Endodermal cell (in vitro differentiated cells): Measurements from ENCODE around the gene DPP6. TPM values are rescaled to one million over a fixed set of nuclear protein-coding genes. Genes with fewer than 3 reads are reported as not detected.

ENCODE experiments used
- DNase-seq: peaks from one replicate; pipeline ENCODE4 v3.0.0-alpha.2; 2017
- H3K27ac ChIP-seq: 2 replicates; pipeline ENCODE4 v1.5.1; 2013; ENCODE audit warnings: mild to moderate bottlenecking, low read depth, low read length, moderate library complexity
- H3K27me3 ChIP-seq: 2 replicates; pipeline ENCODE4 v1.6.1; 2013; ENCODE audit warnings: mild to moderate bottlenecking, low read length, moderate library complexity; ENCODE audit not compliant: insufficient read depth, control insufficient read depth, poor library complexity, severe bottlenecking
- H3K36me3 ChIP-seq: 2 replicates; pipeline ENCODE4 v1.7.0; 2013; ENCODE audit warnings: mild to moderate bottlenecking, low read length, moderate library complexity; ENCODE audit not compliant: control insufficient read depth, insufficient read depth
- H3K4me1 ChIP-seq: one replicate; pipeline ENCODE4 v1.7.0; 2013; ENCODE audit warnings: low read length; ENCODE audit not compliant: control insufficient read depth, insufficient read depth
- H3K4me3 ChIP-seq: 2 replicates; pipeline ENCODE4 v1.5.1; 2013; ENCODE audit warnings: mild to moderate bottlenecking, low read length, moderate library complexity
- H3K9ac ChIP-seq: 2 replicates; pipeline ENCODE4 v1.6.1; 2013; ENCODE audit warnings: mild to moderate bottlenecking, low read length, moderate library complexity; ENCODE audit not compliant: poor library complexity, severe bottlenecking; ENCODE audit errors: extremely low read depth
- H3K9me3 ChIP-seq: 2 replicates; pipeline ENCODE4 v1.6.1; 2013; ENCODE audit warnings: mild to moderate bottlenecking, low read length, moderate library complexity; ENCODE audit not compliant: control insufficient read depth
- H3K27ac Mint-ChIP-seq: 2 replicates; pipeline ENCODE4 v1.8.0; 2020; ENCODE audit warnings: mixed read lengths
- H3K27me3 Mint-ChIP-seq: 2 replicates; pipeline ENCODE4 v1.8.0; 2021; ENCODE audit warnings: mild to moderate bottlenecking, mixed read lengths; ENCODE audit not compliant: insufficient read depth
- H3K36me3 Mint-ChIP-seq: 2 replicates; pipeline ENCODE4 v1.8.0; 2020; ENCODE audit warnings: low read depth, mixed read lengths
- H3K4me1 Mint-ChIP-seq: 2 replicates; pipeline ENCODE4 v1.8.0; 2020; ENCODE audit warnings: mixed read lengths
- H3K4me3 Mint-ChIP-seq: 2 replicates; pipeline ENCODE4 v1.8.0; 2020; ENCODE audit warnings: mild to moderate bottlenecking, moderate library complexity, mixed read lengths
- H3K9me3 Mint-ChIP-seq: 2 replicates; pipeline ENCODE4 v1.8.0; 2020; ENCODE audit warnings: mild to moderate bottlenecking, mixed read lengths
- CTCF ChIP-seq: fragments of 200-600 bp; sonication (generic); conservative IDR thresholded peaks from 2 replicates; pipeline ENCODE4 v1.5.0; 2021; ENCODE audit warnings: antibody characterized with exemption, mild to moderate bottlenecking
- WGBS, 2 experiments: methylation state at CpG; one replicate each; pipeline versions ENCODE4 v1.1.5 to v1.1.7; 2013; ENCODE audit warnings: missing lambda C conversion rate in 2 of 2, mixed read lengths in 1 of 2; ENCODE audit not compliant: insufficient coverage in 1 of 2, insufficient read length in 1 of 2; 5-methylcytosine and 5-hydroxymethylcytosine counted together
- total RNA-seq, 2 donors: library from RNA; stranded (reverse); fragmentation: NEBNext Ultra II Directional in 1 of 2; extraction: Animal tissue kit (Norgen Biotek cat#: 25700) in 1 of 2; gene quantifications; 2 replicates in 1 of 2; 3 replicates in 1 of 2; pipeline ENCODE4 v1.2.1, GENCODE V29; 2021

DPP6 gene
- total RNA-seq, 2 donors from 2014 or later = 1.7 to 3.0 TPM

- Mint-ChIP-seq H3K27me3 (peaks cover 56% of the 10 kb centered on the region), H3K9me3 (no peaks in the 10 kb centered on the region)
These were observed 698.2 kb downstream of the DPP6 start for GRCh38 chr7:154750353-154750801.

GRCh38 chr7:154753226-154753625 lies 701.0 kb downstream of the DPP6 start:
- WGBS, 2 experiments = 90 to 94% methylated on average over 5 to 12 of the region's 12 CpGs
- Histone ChIP-seq H3K27ac (no peak overlapping the region), H3K4me1 (no peaks in the 10 kb centered on the region), H3K4me3 (no peak overlapping the region), H3K36me3 (no peaks in the 10 kb centered on the region), H3K9ac (no peak overlapping the region), H3K27me3 (peaks cover 17% of the 10 kb centered on the region), H3K9me3 (no peaks in the 10 kb centered on the region)
- no peaks in the 10 kb centered on the region for H3K9me3 Mint-ChIP-seq
- H3K4me3 Mint-ChIP-seq = no peak overlapping the region
- no peaks in the 10 kb centered on the region for H3K36me3 Mint-ChIP-seq
- peaks cover 29% of the 10 kb centered on the region for H3K27me3 Mint-ChIP-seq
- no peak for DNase-seq
- H3K27ac Mint-ChIP-seq = no peak overlapping the region
- no peak for TF ChIP-seq CTCF
- H3K4me1 Mint-ChIP-seq = no peaks in the 10 kb centered on the region

More at GRCh38 chr7:154750353-154750801, 698.2 kb downstream of the DPP6 start:
- no peak overlapping the region for H3K4me3 Mint-ChIP-seq
- no peaks in the 10 kb centered on the region for H3K4me1 ChIP-seq
- no peak for TF ChIP-seq CTCF
- no peak overlapping the region for H3K27ac ChIP-seq
- no peak overlapping the region for H3K4me3 ChIP-seq
- H3K36me3 Mint-ChIP-seq = no peaks in the 10 kb centered on the region
- H3K4me1 Mint-ChIP-seq = no peaks in the 10 kb centered on the region
- H3K9me3 ChIP-seq = no peaks in the 10 kb centered on the region
- H3K27ac Mint-ChIP-seq = no peak overlapping the region
- DNase-seq = no peak
- H3K9ac ChIP-seq = no peak overlapping the region
- peaks cover 46% of the 10 kb centered on the region for H3K27me3 ChIP-seq
- no peaks in the 10 kb centered on the region for H3K36me3 ChIP-seq
- 93 to 94% methylated on average over 17 to 27 of the region's 27 CpGs for WGBS, 2 experiments

GRCh38 chr7:154757756-154758155 lies 705.6 kb downstream of the DPP6 start:
- no peak overlapping the region for H3K27ac Mint-ChIP-seq
- TF ChIP-seq CTCF = no peak
- DNase-seq = no peak
- no peak overlapping the region for H3K4me3 Mint-ChIP-seq
- Histone ChIP-seq H3K27me3 (no peaks in the 10 kb centered on the region), H3K36me3 (no peaks in the 10 kb centered on the region), H3K27ac (no peak overlapping the region), H3K9me3 (no peaks in the 10 kb centered on the region), H3K4me3 (no peak overlapping the region), H3K4me1 (no peaks in the 10 kb centered on the region), H3K9ac (no peak overlapping the region)
- no peaks in the 10 kb centered on the region for H3K36me3 Mint-ChIP-seq
- H3K27me3 Mint-ChIP-seq = peaks cover 2% of the 10 kb centered on the region
- H3K4me1 Mint-ChIP-seq = no peaks in the 10 kb centered on the region
- WGBS, 2 experiments = 95 to 100% methylated on average over 1 to 13 of the region's 13 CpGs
- H3K9me3 Mint-ChIP-seq = no peaks in the 10 kb centered on the region
